DOHH2 (cell line): ENCODE results near the gene NHERF1.

Source experiments
- H3F3A ChIP-seq: fragments of 200-600 bp; sonication (generic), shearing (Covaris generic); 2 replicates; pipeline ENCODE4 v1.6.0; 2016; ENCODE audit warnings: antibody characterized with exemption, mild to moderate bottlenecking; ENCODE audit not compliant: control insufficient read depth, insufficient read depth
- H3K27ac ChIP-seq: fragments of 200-600 bp; sonication (generic); 2 replicates; pipeline ENCODE4 v1.5.1; 2014; ENCODE audit warnings: low read depth, mild to moderate bottlenecking, low read length, moderate library complexity
- H3K27me3 ChIP-seq: fragments of 200-600 bp; sonication (generic); 2 replicates; pipeline ENCODE4 v1.6.1; 2014; ENCODE audit warnings: mild to moderate bottlenecking, low read length, mixed read lengths; ENCODE audit not compliant: control insufficient read depth
- H3K36me3 ChIP-seq: fragments of 200-600 bp; sonication (generic); 2 replicates; pipeline ENCODE4 v1.6.1; 2014; ENCODE audit warnings: mild to moderate bottlenecking, low read length, moderate library complexity, mixed read lengths; ENCODE audit not compliant: control insufficient read depth
- H3K4me1 ChIP-seq: fragments of 200-600 bp; sonication (generic); 2 replicates; pipeline ENCODE4 v1.6.1; 2014; ENCODE audit warnings: mild to moderate bottlenecking, low read length, mixed read lengths; ENCODE audit not compliant: control insufficient read depth
- H3K4me2 ChIP-seq: fragments of 200-600 bp; sonication (generic); 2 replicates; pipeline ENCODE4 v1.6.0; 2014; ENCODE audit warnings: mild to moderate bottlenecking, low read length, moderate library complexity
- H3K4me3 ChIP-seq: fragments of 200-600 bp; sonication (generic); 2 replicates; pipeline ENCODE4 v1.5.1; 2014; ENCODE audit warnings: mild to moderate bottlenecking, low read length, mixed read lengths
- H3K79me2 ChIP-seq: fragments of 200-600 bp; sonication (generic); 2 replicates; pipeline ENCODE4 v1.6.1; 2014; ENCODE audit warnings: mild to moderate bottlenecking, low read length, mixed read lengths; ENCODE audit not compliant: control insufficient read depth
- H3K9me2 ChIP-seq: fragments of 200-600 bp; sonication (generic); replicated peaks from 2 replicates; pipeline ENCODE4 v1.6.1; 2014; ENCODE audit warnings: mild to moderate bottlenecking, low read length, mixed read lengths; ENCODE audit not compliant: control insufficient read depth
- H3K9me3 ChIP-seq: fragments of 200-600 bp; sonication (generic); 2 replicates; pipeline ENCODE4 v1.6.1; 2014; ENCODE audit warnings: antibody characterized with exemption, low read length, mixed read lengths; ENCODE audit not compliant: control insufficient read depth, insufficient read depth
- H4K20me1 ChIP-seq: fragments of 200-600 bp; sonication (generic); 2 replicates; pipeline ENCODE4 v1.6.0; 2014; ENCODE audit warnings: low read depth, mild to moderate bottlenecking, antibody characterized with exemption, low read length, moderate library complexity; ENCODE audit not compliant: control insufficient read depth, insufficient read depth
- EZH2phosphoT487 ChIP-seq: fragments of 200-600 bp; sonication (generic); IDR thresholded peaks from 2 replicates; pipeline ENCODE4 v1.6.1; 2017; ENCODE audit warnings: borderline replicate concordance, mild to moderate bottlenecking, antibody characterized with exemption, low read length, moderate library complexity, mixed read lengths
- TF ChIP-seq, protein P1 (sequence below): fragments of 200-600 bp; sonication (generic); IDR thresholded peaks from one replicate; pipeline ENCODE4 v1.5.1; 2014; ENCODE audit warnings: antibody characterized with exemption, mild to moderate bottlenecking, low read depth, low read length; ENCODE audit not compliant: poor library complexity, severe bottlenecking

NHERF1 gene

DNA sequence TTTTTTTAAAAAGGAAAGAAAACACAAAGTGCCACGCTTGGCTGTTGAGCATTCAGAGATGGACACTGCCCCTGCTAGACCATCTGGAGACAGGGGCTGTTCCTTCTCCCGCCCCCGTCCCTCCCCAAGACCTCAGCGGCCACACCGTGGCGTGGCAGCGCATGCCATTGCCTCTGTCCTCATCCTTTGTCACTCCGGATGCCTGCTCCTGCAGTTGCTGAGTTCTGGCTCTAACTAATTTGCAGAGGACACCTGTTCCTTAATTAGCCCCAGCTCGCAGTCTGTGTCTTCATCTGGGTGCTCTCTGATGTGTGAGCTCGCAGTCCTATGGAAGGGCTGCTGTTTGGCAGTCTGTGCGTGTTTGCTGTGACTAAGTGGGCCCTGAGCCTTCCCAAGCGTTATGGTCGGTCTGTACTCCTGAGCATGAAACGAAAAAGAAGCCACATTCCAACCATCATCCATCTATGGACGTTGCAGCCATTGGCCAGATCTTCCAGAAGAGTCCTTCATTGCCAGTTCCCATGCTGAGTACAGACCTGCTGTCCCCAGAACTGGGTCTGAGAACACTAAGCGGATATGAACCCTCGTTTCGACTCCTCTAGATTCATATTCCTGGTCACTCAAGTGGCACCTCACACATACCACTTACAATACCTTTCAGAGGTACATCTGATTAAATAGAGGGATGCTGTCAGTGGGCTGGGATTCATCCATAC is 68.6 kb downstream of the NHERF1 start:
- H3K9me2 ChIP-seq: no peaks in the 10 kb centered on the region
- no peaks in the 10 kb centered on the region; the same call in 1 of the 2 replicates for H3K4me1 ChIP-seq
- no peak overlapping the region for H3K27ac ChIP-seq
- TF ChIP-seq, protein P1, sequence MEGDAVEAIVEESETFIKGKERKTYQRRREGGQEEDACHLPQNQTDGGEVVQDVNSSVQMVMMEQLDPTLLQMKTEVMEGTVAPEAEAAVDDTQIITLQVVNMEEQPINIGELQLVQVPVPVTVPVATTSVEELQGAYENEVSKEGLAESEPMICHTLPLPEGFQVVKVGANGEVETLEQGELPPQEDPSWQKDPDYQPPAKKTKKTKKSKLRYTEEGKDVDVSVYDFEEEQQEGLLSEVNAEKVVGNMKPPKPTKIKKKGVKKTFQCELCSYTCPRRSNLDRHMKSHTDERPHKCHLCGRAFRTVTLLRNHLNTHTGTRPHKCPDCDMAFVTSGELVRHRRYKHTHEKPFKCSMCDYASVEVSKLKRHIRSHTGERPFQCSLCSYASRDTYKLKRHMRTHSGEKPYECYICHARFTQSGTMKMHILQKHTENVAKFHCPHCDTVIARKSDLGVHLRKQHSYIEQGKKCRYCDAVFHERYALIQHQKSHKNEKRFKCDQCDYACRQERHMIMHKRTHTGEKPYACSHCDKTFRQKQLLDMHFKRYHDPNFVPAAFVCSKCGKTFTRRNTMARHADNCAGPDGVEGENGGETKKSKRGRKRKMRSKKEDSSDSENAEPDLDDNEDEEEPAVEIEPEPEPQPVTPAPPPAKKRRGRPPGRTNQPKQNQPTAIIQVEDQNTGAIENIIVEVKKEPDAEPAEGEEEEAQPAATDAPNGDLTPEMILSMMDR: no peak
- no peak for TF ChIP-seq EZH2phosphoT487
- no peaks in the 10 kb centered on the region for H3F3A ChIP-seq
- H3K79me2 ChIP-seq: no peaks in the 10 kb centered on the region
- no peak overlapping the region for H3K4me3 ChIP-seq
- no peak overlapping the region for H3K4me2 ChIP-seq
- H3K27me3 ChIP-seq: no peaks in the 10 kb centered on the region
- H3K36me3 ChIP-seq: no peaks in the 10 kb centered on the region
- H3K9me3 ChIP-seq: no peaks in the 10 kb centered on the region
- no peaks in the 10 kb centered on the region; the same call in 1 of the 2 replicates for H4K20me1 ChIP-seq

DNA sequence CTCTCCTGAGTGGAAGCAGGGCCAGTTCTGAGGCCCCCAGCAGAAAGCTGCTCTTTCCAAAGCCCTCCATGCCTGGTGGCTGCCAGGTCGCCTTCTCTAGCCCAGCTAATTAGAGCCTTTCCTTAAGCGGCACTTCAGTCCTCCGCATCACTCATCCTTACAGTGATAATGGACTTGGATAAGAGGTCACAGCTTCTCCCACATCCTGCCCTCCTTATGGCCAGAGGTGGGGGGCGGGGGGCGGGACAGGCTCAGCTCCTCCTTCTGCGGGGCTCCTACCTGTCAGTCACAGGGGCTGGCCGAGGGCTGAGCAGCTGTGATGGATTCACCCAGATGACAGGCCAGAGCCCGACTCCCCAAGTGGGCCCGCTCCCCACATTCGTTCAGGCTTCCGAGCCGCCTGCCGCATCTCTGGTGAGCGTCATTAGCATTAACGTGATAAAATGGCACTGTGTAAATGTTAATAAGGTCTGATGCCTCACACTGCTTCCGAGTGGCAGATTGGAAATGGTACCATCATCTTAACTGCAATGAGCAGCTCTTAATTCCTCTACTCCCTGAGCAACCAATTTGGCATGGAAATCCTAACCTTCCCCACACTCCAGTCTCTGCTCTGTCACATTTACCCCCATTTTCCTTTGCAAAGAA is 70.0 kb downstream of the NHERF1 start:
- no peaks in the 10 kb centered on the region for H3K9me3 ChIP-seq
- no peaks in the 10 kb centered on the region for H3K9me2 ChIP-seq
- no peaks in the 10 kb centered on the region for H3F3A ChIP-seq
- no peaks in the 10 kb centered on the region; the same call in 1 of the 2 replicates for H3K4me1 ChIP-seq
- H4K20me1 ChIP-seq: no peaks in the 10 kb centered on the region; the same call in 1 of the 2 replicates
- H3K4me2 ChIP-seq: no peak overlapping the region
- H3K27ac ChIP-seq: no peak overlapping the region
- TF ChIP-seq, protein P1: no peak
- no peak for TF ChIP-seq EZH2phosphoT487
- no peaks in the 10 kb centered on the region for H3K36me3 ChIP-seq
- no peak overlapping the region for H3K4me3 ChIP-seq
- no peaks in the 10 kb centered on the region for H3K79me2 ChIP-seq
- H3K27me3 ChIP-seq: no peaks in the 10 kb centered on the region
